GM13976 (cell line): ENCODE data around the gene DOK7.

ENCODE experiments used
- DNase-seq: peaks from one replicate; pipeline ENCODE4 v3.0.0; 2012; ENCODE audit warnings: low spot score
- in situ Hi-C: fragments of 300-500 bp; cut with MboI; formaldehyde crosslinking; loops from one replicate; pipeline ENCODE4 v1.12.0; 2022; ENCODE audit warnings: low sequenced_read_pairs, mixed read lengths, inconsistent platforms; ENCODE audit not compliant: unreplicated experiment
- TF ChIP-seq, protein P1 (sequence below): IDR thresholded peaks from 2 replicates; pipeline ENCODE4 v1.5.1; 2012; ENCODE audit warnings: borderline replicate concordance, mild to moderate bottlenecking; ENCODE audit not compliant: insufficient read depth; ENCODE audit errors: extremely low read depth, missing control alignments, control extremely low read depth

Gene DOK7

DNA sequence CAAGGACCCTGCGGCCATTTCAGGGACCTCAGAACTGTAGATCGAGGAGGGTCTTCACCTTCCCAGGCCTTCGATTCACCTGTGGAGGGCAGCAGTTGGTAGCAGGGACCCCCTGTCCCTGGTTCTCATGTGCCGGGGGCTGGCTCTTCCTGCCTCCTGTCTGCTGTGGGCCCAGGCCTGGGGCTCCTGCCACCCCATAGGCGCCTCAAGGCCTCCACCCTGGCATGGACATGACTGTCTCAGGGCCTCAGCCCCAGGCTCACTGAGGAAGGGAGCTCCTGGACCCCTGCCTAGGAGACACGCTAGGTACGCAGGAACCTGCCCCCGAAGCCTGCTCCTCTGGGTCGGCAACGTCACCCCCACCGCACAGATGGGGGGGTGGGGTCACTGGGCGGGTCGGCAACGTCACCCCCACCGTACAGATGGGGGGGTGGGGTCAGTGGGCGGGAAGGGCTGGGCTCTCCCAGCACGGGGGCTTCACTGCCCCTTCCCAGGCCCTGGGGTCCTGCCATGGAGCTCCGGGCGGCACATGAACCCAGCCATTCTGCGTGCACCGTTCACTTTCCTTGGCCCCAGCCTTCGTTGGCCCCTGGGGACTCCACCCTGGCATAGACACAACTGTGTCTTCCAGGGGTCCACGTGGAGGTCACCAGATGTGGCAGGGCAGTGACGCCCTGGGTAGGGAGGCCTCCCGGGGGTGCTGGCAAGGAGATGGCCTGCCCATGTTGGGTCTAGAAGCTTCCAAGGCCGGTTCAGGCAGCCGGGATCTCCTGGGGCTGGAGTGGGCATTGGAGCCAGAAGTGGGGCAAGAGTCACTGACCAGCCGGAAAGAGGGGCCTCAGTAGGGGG lies 24.9 kb upstream of the DOK7 start:
- in situ Hi-C loops: no loop called here
- TF ChIP-seq, protein P1, sequence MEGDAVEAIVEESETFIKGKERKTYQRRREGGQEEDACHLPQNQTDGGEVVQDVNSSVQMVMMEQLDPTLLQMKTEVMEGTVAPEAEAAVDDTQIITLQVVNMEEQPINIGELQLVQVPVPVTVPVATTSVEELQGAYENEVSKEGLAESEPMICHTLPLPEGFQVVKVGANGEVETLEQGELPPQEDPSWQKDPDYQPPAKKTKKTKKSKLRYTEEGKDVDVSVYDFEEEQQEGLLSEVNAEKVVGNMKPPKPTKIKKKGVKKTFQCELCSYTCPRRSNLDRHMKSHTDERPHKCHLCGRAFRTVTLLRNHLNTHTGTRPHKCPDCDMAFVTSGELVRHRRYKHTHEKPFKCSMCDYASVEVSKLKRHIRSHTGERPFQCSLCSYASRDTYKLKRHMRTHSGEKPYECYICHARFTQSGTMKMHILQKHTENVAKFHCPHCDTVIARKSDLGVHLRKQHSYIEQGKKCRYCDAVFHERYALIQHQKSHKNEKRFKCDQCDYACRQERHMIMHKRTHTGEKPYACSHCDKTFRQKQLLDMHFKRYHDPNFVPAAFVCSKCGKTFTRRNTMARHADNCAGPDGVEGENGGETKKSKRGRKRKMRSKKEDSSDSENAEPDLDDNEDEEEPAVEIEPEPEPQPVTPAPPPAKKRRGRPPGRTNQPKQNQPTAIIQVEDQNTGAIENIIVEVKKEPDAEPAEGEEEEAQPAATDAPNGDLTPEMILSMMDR: no peak
- no peak for DNase-seq

DNA sequence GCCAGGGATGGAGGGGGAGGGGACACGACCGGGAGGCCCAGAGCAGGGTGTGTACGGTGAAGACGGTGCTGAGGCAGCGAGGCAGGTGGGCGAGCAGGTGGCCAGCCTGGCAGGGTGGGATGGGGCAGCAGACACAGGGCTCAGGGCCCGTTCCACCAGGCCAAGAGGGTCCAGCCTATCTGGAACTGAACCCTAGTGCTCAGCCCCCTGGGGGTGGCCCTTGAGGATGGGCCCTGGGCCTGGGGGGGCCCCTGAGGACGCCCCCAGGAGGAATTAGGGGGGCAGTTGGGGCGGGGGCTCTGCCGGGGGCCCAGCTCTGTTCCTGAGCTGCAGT lies 24.3 kb upstream of the DOK7 start:
- no peak for DNase-seq
- in situ Hi-C loops: no loop called here
- TF ChIP-seq, protein P1: no peak

DNA sequence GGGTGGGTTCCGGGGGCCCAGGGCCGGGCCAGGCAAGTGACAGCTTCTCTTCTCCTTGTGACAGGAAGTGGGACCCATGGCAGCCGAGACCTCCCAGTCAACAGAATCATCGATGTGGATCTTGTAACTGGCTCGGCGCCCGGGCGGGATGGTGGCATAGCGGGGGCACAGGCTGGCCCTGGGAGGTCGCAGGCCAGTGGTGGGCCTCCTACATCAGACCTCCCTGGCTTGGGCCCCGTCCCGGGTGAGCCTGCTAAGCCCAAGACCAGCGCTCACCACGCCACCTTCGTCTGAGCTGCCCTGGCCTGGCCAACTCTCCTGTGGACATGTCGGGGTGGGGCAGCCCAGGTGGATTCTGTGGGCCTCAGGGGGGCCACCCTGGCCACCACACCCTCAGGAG lies 23.7 kb upstream of the DOK7 start:
- in situ Hi-C loops: no loop called here
- TF ChIP-seq, protein P1: no peak
- no peak for DNase-seq

DNA sequence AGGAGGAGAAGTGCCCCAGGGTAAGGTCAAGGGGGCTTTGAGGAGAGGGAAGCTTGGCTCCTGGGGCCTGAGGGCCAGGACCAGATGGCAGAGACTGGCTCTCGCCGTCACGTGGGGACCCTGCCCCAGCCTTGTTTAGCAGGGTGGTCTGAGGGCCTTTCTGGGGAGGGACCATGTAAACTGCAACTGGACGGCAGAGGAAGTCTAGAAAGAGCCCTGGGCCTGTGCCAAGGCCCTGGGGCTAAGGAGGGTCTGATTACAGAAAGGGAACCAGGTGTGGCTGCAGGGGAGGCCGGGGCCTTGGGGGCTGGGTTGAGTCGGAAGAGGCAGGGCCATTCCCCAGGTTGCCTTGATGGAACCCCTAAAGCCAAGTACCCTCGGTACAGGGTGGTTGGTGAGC lies 23.1 kb upstream of the DOK7 start:
- in situ Hi-C loops: no loop called here
- no peak for DNase-seq
- TF ChIP-seq, protein P1: no peak

DNA sequence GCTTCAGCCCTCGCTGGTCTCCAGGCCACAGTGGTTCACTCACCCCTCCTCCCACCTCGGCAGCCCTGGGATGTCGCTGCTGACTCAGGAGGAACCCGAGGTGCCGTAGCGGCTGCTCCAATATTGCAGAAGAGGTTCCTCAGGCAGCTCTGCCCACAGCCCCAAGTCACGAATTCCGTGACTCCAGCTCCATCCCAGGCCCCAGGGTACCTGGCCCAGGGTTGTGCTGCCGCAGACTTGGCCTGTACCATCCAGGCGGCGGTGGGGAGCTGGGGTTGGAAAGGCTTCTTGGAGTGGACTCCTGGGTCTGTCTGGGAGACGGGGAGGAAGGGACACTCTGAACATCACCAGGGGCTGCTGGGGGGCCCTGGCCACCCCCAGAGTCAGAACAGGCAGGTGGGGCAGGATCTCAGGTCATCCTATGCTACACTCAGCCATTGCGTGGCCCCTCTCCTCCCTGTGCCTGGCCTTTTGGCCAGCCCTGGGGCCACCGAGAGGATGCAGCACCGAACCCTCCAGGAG lies 22.1 kb upstream of the DOK7 start:
- in situ Hi-C loops: no loop called here
- TF ChIP-seq, protein P1: no peak
- DNase-seq: no peak

DNA sequence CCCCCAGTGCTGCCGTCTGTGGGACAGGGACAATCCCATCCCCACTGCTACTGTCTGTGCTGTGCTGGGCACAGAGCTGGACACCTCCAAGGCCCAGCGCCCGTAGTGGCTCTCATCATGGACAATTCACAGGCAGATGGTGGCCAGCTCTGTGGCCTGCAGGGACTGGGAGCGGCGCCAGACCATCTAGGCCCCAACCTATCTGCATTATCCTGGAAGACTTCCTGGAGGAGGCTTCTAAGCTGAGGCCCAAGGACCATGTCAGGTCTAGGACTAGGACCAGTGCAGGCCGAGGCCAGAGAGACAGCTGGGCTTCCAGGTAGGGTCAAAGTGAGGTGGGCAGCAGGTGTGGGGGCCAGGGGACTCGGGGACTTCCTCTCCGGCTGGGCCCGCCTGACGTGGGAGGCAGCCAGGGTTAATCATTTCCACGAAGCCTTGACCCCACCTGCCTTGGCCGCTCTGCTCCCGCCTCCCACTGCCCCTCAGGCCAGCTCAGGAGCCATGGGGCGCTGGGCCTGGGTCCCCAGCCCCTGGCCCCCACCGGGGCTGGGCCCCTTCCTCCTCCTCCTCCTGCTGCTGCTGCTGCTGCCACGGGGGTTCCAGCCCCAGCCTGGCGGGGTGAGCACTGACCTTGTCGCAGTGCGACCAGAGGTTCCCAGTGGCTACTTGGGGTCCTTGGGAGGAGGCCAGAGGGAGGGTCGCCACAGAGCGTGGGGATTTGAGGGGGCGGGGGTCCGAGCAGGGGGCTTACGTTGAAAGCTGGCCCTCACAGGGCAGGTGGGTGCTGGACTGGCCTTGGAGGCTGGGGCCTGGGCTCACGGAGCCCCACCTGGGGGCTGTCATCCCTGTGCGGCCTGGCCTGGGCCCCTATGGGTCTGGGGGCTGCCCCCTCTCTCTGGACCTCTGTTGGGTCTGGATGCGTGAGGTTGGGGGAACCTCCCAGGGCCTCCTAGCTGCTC lies 21.3 kb upstream of the DOK7 start, which contains the start of gene HGFAC:
HGFAC (plus strand) TSS at position 468 of the 959 bp plus-strand sequence; CDS start at position 502, 34 bp downstream.
- no peak for DNase-seq
- in situ Hi-C loops: no loop called here
- TF ChIP-seq, protein P1: no peak
